ENCODE data around the gene PCMT1. TPM values are rescaled to one million over a fixed set of nuclear protein-coding genes. Genes with fewer than 3 reads are reported as not detected.

PCMT1 gene
- total RNA-seq, 1 donor from 2014 or later, result 133 TPM

DNA sequence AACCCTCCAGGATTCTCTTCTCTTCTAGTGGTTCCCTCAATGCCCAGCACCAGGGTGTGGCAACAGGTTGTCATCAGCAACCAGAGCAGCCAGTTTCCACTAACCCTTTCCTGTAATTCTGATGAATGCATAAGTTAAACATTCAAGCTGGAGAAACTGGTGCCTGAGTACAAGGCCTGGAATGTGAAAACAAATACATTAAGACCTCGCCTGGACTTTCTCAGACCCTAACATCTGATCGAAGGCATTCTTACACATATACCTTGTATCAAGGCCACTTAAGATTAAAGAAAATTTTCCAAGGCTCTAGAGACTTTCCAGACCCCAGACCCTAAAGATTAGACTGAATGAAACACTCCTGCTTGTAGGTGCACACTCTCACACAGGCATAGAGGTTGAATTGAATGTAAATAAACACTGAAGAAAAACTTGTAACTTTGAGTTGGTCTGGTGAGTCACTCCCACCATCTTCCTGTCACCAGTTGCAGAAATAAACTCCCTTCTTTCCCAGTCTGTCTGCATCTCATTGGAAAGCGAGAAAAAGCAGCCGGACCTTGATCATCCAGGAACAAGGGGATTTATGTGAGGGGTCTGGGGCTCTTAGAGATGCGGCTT is 105.6 kb downstream of the PCMT1 start:
- no peaks in the 10 kb centered on the region for H3K9me3 Mint-ChIP-seq
- no peak overlapping the region for H3K4me3 Mint-ChIP-seq
- H3K4me1 Mint-ChIP-seq, result peaks cover 16% of the 10 kb centered on the region
- H3K27me3 Mint-ChIP-seq (ENCODE audit: insufficient read depth, low read depth), result peaks cover 2% of the 10 kb centered on the region
- H3K9ac ChIP-seq, result no peak overlapping the region
- H3K4me3 ChIP-seq, result no peak overlapping the region
- H2AFZ ChIP-seq (replicated peaks), result no peak overlapping the region
- H3K36me3 ChIP-seq, result no peaks in the 10 kb centered on the region
- H3K79me2 ChIP-seq (ENCODE audit: low read depth), result no peaks in the 10 kb centered on the region
- no peak overlapping the region for H3K27ac ChIP-seq
- H3K9me3 ChIP-seq (ENCODE audit: low read depth), result no peaks in the 10 kb centered on the region
- no peaks in the 10 kb centered on the region for H3F3A ChIP-seq (ENCODE audit: low read depth)
- no peak for DNase-seq (ENCODE audit: low spot score)
- no peak for TF ChIP-seq EZH2 (IDR thresholded peaks at IDR 0.05)
- H3K27ac Mint-ChIP-seq, result no peak overlapping the region
- peaks cover 11% of the 10 kb centered on the region for H3K36me3 Mint-ChIP-seq
- H3K27me3 ChIP-seq, result peaks cover under 1% of the 10 kb centered on the region
- H4K20me1 ChIP-seq (ENCODE audit: low read depth), result no peaks in the 10 kb centered on the region
- no peaks in the 10 kb centered on the region for H3K4me1 ChIP-seq
- no peak overlapping the region for H3K4me2 ChIP-seq

DNA sequence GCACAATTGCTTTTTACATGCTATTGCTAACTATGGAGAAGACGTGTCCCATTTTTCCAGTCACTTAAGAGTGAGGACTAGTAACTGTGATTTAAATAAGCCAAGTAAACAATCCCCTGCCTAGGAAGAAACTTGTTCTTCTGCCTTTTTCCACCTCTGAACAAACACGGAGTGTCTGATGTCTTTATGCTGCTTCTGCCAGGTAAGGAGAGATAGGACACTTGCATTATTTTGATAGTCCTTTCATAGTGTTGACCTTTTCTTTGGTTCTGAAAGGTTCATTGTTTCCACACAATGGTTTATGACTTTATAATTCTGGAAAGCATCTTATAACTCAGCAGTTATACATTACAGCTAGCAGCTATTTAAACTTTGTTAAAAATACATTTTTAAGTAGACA is 106.2 kb downstream of the PCMT1 start:
- H3K4me1 Mint-ChIP-seq, result peaks cover 22% of the 10 kb centered on the region
- H3K27me3 Mint-ChIP-seq (ENCODE audit: insufficient read depth, low read depth), result peaks cover 4% of the 10 kb centered on the region
- TF ChIP-seq, protein P1, sequence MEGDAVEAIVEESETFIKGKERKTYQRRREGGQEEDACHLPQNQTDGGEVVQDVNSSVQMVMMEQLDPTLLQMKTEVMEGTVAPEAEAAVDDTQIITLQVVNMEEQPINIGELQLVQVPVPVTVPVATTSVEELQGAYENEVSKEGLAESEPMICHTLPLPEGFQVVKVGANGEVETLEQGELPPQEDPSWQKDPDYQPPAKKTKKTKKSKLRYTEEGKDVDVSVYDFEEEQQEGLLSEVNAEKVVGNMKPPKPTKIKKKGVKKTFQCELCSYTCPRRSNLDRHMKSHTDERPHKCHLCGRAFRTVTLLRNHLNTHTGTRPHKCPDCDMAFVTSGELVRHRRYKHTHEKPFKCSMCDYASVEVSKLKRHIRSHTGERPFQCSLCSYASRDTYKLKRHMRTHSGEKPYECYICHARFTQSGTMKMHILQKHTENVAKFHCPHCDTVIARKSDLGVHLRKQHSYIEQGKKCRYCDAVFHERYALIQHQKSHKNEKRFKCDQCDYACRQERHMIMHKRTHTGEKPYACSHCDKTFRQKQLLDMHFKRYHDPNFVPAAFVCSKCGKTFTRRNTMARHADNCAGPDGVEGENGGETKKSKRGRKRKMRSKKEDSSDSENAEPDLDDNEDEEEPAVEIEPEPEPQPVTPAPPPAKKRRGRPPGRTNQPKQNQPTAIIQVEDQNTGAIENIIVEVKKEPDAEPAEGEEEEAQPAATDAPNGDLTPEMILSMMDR (IDR thresholded peaks at IDR 0.05), result no peak
- TF ChIP-seq EZH2 (IDR thresholded peaks at IDR 0.05), result no peak
- no peak for TF ChIP-seq EZH2phosphoT487 (IDR thresholded peaks at IDR 0.05)
- Histone ChIP-seq H3K4me3 (no peak overlapping the region), H3K9me3 (ENCODE audit: low read depth) (no peaks in the 10 kb centered on the region), H3K36me3 (no peaks in the 10 kb centered on the region), H3K4me1 (no peaks in the 10 kb centered on the region), H3K9ac (no peak overlapping the region), H4K20me1 (ENCODE audit: low read depth) (peaks cover 3% of the 10 kb centered on the region), H3K4me2 (no peak overlapping the region), H3K27ac (no peak overlapping the region), H3K27me3 (peaks cover 6% of the 10 kb centered on the region), H2AFZ (replicated peaks) (no peak overlapping the region), H3F3A (ENCODE audit: low read depth) (no peaks in the 10 kb centered on the region), H3K79me2 (ENCODE audit: low read depth) (no peaks in the 10 kb centered on the region)
- no peaks in the 10 kb centered on the region for H3K9me3 Mint-ChIP-seq
- DNase-seq (ENCODE audit: low spot score), result no peak
- no peak overlapping the region for H3K27ac Mint-ChIP-seq
- H3K4me3 Mint-ChIP-seq, result no peak overlapping the region
- peaks cover 11% of the 10 kb centered on the region for H3K36me3 Mint-ChIP-seq

DNA sequence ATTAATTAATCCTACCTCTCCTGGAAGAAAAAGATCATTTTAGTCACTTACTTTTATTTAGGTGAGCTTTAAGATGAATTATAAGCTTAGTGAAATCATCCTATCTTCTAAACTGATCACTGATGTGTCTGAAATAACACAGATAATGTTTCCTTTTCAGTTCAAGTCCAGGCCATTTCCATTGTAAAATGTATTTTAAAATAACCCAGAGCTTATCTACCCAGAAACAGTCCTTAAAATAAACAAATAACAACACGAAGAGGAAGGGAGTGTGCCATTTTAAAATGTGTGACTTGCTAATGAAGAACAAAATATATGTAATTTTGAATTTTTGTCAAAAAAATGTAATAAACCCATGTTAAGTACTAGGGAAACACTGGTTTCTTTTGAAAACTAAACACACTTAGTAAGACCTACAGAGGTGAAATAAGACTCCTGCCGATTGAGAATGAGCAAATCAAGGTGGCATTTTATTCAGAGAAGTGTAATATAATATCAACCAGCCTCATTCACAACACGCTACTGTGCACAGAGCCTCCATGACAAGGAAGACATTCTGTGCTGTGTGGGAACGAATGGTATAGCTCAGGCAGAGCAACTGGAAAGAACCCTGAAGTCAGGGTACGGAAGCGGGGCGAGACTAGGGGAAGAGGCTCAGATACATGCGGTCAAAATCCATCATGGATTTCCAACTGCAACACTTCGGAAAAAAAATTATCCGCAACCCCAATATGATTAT is 106.9 kb downstream of the PCMT1 start:
- Histone ChIP-seq H3K36me3 (no peaks in the 10 kb centered on the region), H3K4me3 (no peak overlapping the region), H4K20me1 (ENCODE audit: low read depth) (peaks cover 3% of the 10 kb centered on the region), H2AFZ (replicated peaks) (no peak overlapping the region), H3K27me3 (peaks cover 13% of the 10 kb centered on the region), H3K9me3 (ENCODE audit: low read depth) (no peaks in the 10 kb centered on the region), H3K27ac (no peak overlapping the region), H3F3A (ENCODE audit: low read depth) (no peaks in the 10 kb centered on the region), H3K9ac (no peak overlapping the region), H3K4me1 (no peaks in the 10 kb centered on the region), H3K79me2 (ENCODE audit: low read depth) (no peaks in the 10 kb centered on the region), H3K4me2 (no peak overlapping the region)
- H3K36me3 Mint-ChIP-seq, result peaks cover 10% of the 10 kb centered on the region
- peaks cover 4% of the 10 kb centered on the region for H3K27me3 Mint-ChIP-seq (ENCODE audit: insufficient read depth, low read depth)
- peaks cover 29% of the 10 kb centered on the region for H3K4me1 Mint-ChIP-seq
- H3K9me3 Mint-ChIP-seq, result no peaks in the 10 kb centered on the region
- H3K4me3 Mint-ChIP-seq, result no peak overlapping the region
- no peak for DNase-seq (ENCODE audit: low spot score)
- TF ChIP-seq, protein P1 (IDR thresholded peaks at IDR 0.05), result no peak
- TF ChIP-seq EZH2phosphoT487 (IDR thresholded peaks at IDR 0.05), result no peak
- no peak for TF ChIP-seq EZH2 (IDR thresholded peaks at IDR 0.05)
- H3K27ac Mint-ChIP-seq, result no peak overlapping the region

DNA sequence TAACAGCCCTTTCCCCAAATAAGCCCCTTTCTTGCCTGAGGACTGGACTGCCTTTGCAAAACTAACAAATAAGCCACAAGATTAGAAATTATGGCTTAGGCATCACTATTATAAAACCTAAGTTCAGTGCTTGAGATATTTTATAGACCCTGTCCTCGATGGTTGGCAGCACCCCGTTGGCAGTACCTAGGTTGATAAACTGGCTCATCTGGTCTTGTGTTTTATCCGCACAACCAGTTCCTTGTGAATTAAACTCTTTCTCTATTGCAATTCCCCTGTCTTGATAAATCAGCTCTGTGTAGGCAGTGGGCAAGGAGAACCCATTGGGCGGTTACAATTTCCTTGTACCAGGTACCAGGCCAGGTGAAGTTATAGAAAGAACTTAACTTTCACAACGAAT is 108.0 kb downstream of the PCMT1 start:
- Histone ChIP-seq H3K4me3 (no peak overlapping the region), H3F3A (ENCODE audit: low read depth) (no peaks in the 10 kb centered on the region), H3K27ac (no peak overlapping the region), H3K36me3 (no peaks in the 10 kb centered on the region), H3K79me2 (ENCODE audit: low read depth) (no peaks in the 10 kb centered on the region), H3K9ac (no peak overlapping the region), H3K4me1 (no peaks in the 10 kb centered on the region), H4K20me1 (ENCODE audit: low read depth) (peaks cover 3% of the 10 kb centered on the region), H3K9me3 (ENCODE audit: low read depth) (no peaks in the 10 kb centered on the region), H3K27me3 (peaks cover 24% of the 10 kb centered on the region), H3K4me2 (no peak overlapping the region), H2AFZ (replicated peaks) (no peak overlapping the region)
- no peaks in the 10 kb centered on the region for H3K9me3 Mint-ChIP-seq
- H3K27ac Mint-ChIP-seq, result no peak overlapping the region
- DNase-seq (ENCODE audit: low spot score), result no peak
- H3K4me3 Mint-ChIP-seq, result no peak overlapping the region
- peaks cover 5% of the 10 kb centered on the region for H3K27me3 Mint-ChIP-seq (ENCODE audit: insufficient read depth, low read depth)
- H3K36me3 Mint-ChIP-seq, result peaks cover 7% of the 10 kb centered on the region
- TF ChIP-seq EZH2 (IDR thresholded peaks at IDR 0.05), result no peak
- TF ChIP-seq, protein P1 (IDR thresholded peaks at IDR 0.05), result no peak
- TF ChIP-seq EZH2phosphoT487 (IDR thresholded peaks at IDR 0.05), result no peak
- peaks cover 39% of the 10 kb centered on the region for H3K4me1 Mint-ChIP-seq

Data from neural progenitor cell (in vitro differentiated cells).